Duodenal mucosa (tissue), 2 donors: Measurements from ENCODE around the gene C6orf163.
A peak's percentile ranks its signal among the peaks of the same experiment; 100 is the strongest.

ENCODE experiments used
- H3K27ac ChIP-seq: one replicate; pipeline ENCODE4 v1.7.0; 2013; ENCODE audit warnings: low read depth, low read length
- H3K27me3 ChIP-seq, 2 donors: one replicate each; pipeline ENCODE4 v1.7.0; 2013; ENCODE audit warnings: low read length in 2 of 2, control low read depth in 1 of 2; ENCODE audit not compliant: insufficient read depth in 2 of 2, control insufficient read depth in 1 of 2
- H3K36me3 ChIP-seq, 2 donors: one replicate each; pipeline ENCODE4 v1.7.0; 2013; ENCODE audit warnings: low read length in 2 of 2, control low read depth in 1 of 2; ENCODE audit not compliant: insufficient read depth in 2 of 2, control insufficient read depth in 1 of 2
- H3K4me1 ChIP-seq, 2 donors: one replicate each; pipeline ENCODE4 v1.7.0; 2013; ENCODE audit warnings: low read length in 2 of 2, control low read depth in 1 of 2; ENCODE audit not compliant: insufficient read depth in 2 of 2, control insufficient read depth in 1 of 2
- H3K4me3 ChIP-seq, 2 donors: one replicate each; pipeline ENCODE4 v1.7.0; 2013; ENCODE audit warnings: low read length in 2 of 2, low read depth in 1 of 2
- H3K9ac ChIP-seq, 2 donors: one replicate each; pipeline ENCODE4 v1.7.0; 2013; ENCODE audit warnings: low read length in 2 of 2, low read depth in 1 of 2
- H3K9me3 ChIP-seq, 2 donors: one replicate each; pipeline ENCODE4 v1.7.0; 2013; ENCODE audit warnings: low read length in 2 of 2, control low read depth in 1 of 2; ENCODE audit not compliant: control insufficient read depth in 1 of 2

The C6orf163 gene

GRCh38 chr6:87382861-87383260 is 38.2 kb downstream of the C6orf163 start:
- no peaks in the 10 kb centered on the region for H3K9me3 ChIP-seq

GRCh38 chr6:87384038-87384437 is 39.4 kb downstream of the C6orf163 start:
- H3K4me1 ChIP-seq, result no peaks in the 10 kb centered on the region
- no peak overlapping the region for H3K4me3 ChIP-seq

More at GRCh38 chr6:87382861-87383260, 38.2 kb downstream of the C6orf163 start:
- Histone ChIP-seq H3K36me3 (no peaks in the 10 kb centered on the region), H3K9ac (no peak overlapping the region), H3K27me3 (no peaks in the 10 kb centered on the region), H3K27ac (no peak overlapping the region), H3K4me1 (no peaks in the 10 kb centered on the region), H3K4me3 (no peak overlapping the region)

GRCh38 chr6:87384449-87384848 is 39.8 kb downstream of the C6orf163 start:
- H3K4me3 ChIP-seq, result no peak overlapping the region
- H3K36me3 ChIP-seq, result no peaks in the 10 kb centered on the region
- no peak overlapping the region for H3K27ac ChIP-seq
- no peak overlapping the region for H3K9ac ChIP-seq
- H3K4me1 ChIP-seq, result no peaks in the 10 kb centered on the region
- no peaks in the 10 kb centered on the region for H3K9me3 ChIP-seq
- no peaks in the 10 kb centered on the region for H3K27me3 ChIP-seq

More at GRCh38 chr6:87384038-87384437, 39.4 kb downstream of the C6orf163 start:
- no peaks in the 10 kb centered on the region for H3K27me3 ChIP-seq
- no peak overlapping the region for H3K27ac ChIP-seq
- H3K36me3 ChIP-seq, result no peaks in the 10 kb centered on the region
- no peaks in the 10 kb centered on the region for H3K9me3 ChIP-seq
- H3K9ac ChIP-seq, result no peak overlapping the region

GRCh38 chr6:87391334-87391733 is 46.7 kb downstream of the C6orf163 start:
- Histone ChIP-seq H3K36me3 (no peaks in the 10 kb centered on the region), H3K27me3 (no peaks in the 10 kb centered on the region), H3K4me1 (no peaks in the 10 kb centered on the region), H3K9me3 (no peaks in the 10 kb centered on the region), H3K4me3 (no peak overlapping the region), H3K9ac (no peak overlapping the region), H3K27ac (no peak overlapping the region)

- H3K4me3 ChIP-seq, result no peak overlapping the region
- no peak overlapping the region for H3K27ac ChIP-seq
- no peaks in the 10 kb centered on the region for H3K36me3 ChIP-seq
- H3K9me3 ChIP-seq, result no peaks in the 10 kb centered on the region
- no peak overlapping the region for H3K9ac ChIP-seq
- no peaks in the 10 kb centered on the region for H3K27me3 ChIP-seq
- H3K4me1 ChIP-seq, result no peaks in the 10 kb centered on the region
Observed at GRCh38 chr6:87393026-87393622, 48.5 kb downstream of the C6orf163 start.

- Histone ChIP-seq H3K27me3 (no peaks in the 10 kb centered on the region), H3K4me3 (no peak overlapping the region), H3K4me1 (no peaks in the 10 kb centered on the region), H3K36me3 (no peaks in the 10 kb centered on the region), H3K27ac (no peak overlapping the region), H3K9ac (no peak overlapping the region), H3K9me3 (no peaks in the 10 kb centered on the region)
Observed at GRCh38 chr6:87395431-87395830, 50.8 kb downstream of the C6orf163 start.

- Histone ChIP-seq H3K4me1 (no peaks in the 10 kb centered on the region), H3K27me3 (no peaks in the 10 kb centered on the region), H3K4me3 (no peak overlapping the region), H3K9me3 (no peaks in the 10 kb centered on the region), H3K36me3 (no peaks in the 10 kb centered on the region), H3K27ac (no peak overlapping the region), H3K9ac (no peak overlapping the region)
Observed at GRCh38 chr6:87396595-87397392, 52.2 kb downstream of the C6orf163 start.

- Histone ChIP-seq H3K27me3 (no peaks in the 10 kb centered on the region), H3K9ac (no peak overlapping the region), H3K4me3 (no peak overlapping the region), H3K27ac (no peak overlapping the region), H3K4me1 (no peaks in the 10 kb centered on the region), H3K36me3 (no peaks in the 10 kb centered on the region), H3K9me3 (no peaks in the 10 kb centered on the region)
Observed at GRCh38 chr6:87397656-87398055, 53.0 kb downstream of the C6orf163 start.

GRCh38 chr6:87401832-87402231 is 57.2 kb downstream of the C6orf163 start:
- no peaks in the 10 kb centered on the region for H3K9me3 ChIP-seq
- no peak overlapping the region for H3K27ac ChIP-seq
- no peaks in the 10 kb centered on the region for H3K36me3 ChIP-seq
- H3K9ac ChIP-seq, result no peak overlapping the region
- H3K4me1 ChIP-seq, result no peaks in the 10 kb centered on the region
- H3K27me3 ChIP-seq, result peaks cover 0 to 4% of the 10 kb centered on the region in 2 donors
- H3K4me3 ChIP-seq, result no peak overlapping the region

- peak overlapping the region in 1 of 2 donors; percentile 6 for H3K9ac ChIP-seq
Observed at GRCh38 chr6:87407561-87407900, 62.9 kb downstream of the C6orf163 start.

More at GRCh38 chr6:87407561-87407900, 62.9 kb downstream of the C6orf163 start:
- H3K27me3 ChIP-seq, result peaks cover 0 to 4% of the 10 kb centered on the region in 2 donors
- H3K9me3 ChIP-seq, result no peaks in the 10 kb centered on the region
- no peak overlapping the region for H3K27ac ChIP-seq
- peak overlapping the region; percentile 94 to 97 for H3K4me3 ChIP-seq
- peaks cover 3 to 4% of the 10 kb centered on the region in 2 donors for H3K4me1 ChIP-seq
- no peaks in the 10 kb centered on the region for H3K36me3 ChIP-seq
